Stimulated activated CD8-positive, alpha-beta memory T cell treated with anti-CD3 and anti-CD28 coated beads, Interleukin-4, amount 100 ng/mL, for 24 hours (primary cell): ENCODE data around the gene DNAH1.
"Not testable (repeated sequence)": the region's sequence is repeated elsewhere in the genome, so short reads cannot be mapped to it uniquely, and the experiment has no call there.

Experiments
- DNase-seq: peaks from one replicate; pipeline ENCODE4 v3.0.0-alpha.2; 2020; ENCODE audit warnings: low read depth

Gene DNAH1

DNA sequence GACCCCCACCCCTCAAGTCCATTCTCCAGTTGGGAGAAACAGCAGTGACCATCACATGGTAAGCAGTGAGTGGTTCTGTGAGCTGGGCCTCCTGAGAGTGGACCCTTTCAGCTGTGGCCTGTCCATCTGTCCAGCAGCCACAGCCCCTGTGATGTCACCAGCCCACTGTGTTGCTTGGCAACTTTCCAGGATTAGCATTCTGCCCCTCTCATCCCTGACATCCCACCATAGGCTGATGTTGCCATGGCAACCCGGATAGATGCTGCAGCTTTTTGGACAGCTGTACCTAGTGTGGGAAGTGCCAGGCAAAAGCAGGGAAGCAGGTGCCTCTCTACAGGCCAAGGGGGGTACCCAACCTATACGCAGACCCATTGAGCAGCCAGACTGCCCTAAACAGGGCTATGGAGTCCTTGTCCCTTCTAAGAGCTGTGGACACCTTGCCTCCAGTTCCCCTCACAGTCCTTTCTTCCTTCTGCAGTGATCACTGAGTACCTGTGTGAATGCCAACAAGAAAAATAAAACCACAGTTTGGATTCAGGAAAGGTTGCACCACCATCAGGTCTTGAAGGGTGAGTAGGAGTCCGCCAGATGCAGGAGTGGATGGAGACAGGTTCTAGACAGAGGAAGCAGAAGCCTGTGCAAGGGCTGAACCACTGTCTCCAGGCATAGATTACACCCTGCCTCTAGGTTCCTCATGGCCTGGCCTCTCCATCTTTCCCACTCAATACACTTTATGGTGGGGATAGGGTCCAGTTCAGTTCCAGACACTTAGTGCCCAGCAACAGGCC lies at the start of gene DNAH1:
TSS of gene DNAH1 (plus strand) at position 343 of the 788 bp plus-strand sequence. CDS start 6,124 bp downstream, outside the sequence.
- no peak for DNase-seq

DNA sequence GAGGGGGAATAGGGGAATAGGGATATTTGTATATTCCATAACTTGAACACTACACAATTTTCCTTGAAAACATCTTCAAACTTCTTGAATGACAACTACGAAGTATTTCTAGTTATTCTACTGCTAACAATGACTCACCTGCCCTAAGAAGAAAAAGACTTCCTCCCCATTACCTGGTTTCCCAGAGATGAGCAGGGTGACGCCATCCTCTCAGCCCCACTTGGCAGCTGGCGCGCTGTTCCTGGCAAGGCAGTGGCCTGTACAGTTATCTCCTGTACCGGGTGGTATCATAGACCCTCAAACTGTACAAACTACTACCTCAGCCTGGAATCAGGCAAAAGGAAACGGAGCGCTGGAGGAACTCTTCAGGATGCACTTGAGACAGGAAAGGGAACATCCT lies 48.1 kb upstream of the DNAH1 start:
- no peak for DNase-seq

DNA sequence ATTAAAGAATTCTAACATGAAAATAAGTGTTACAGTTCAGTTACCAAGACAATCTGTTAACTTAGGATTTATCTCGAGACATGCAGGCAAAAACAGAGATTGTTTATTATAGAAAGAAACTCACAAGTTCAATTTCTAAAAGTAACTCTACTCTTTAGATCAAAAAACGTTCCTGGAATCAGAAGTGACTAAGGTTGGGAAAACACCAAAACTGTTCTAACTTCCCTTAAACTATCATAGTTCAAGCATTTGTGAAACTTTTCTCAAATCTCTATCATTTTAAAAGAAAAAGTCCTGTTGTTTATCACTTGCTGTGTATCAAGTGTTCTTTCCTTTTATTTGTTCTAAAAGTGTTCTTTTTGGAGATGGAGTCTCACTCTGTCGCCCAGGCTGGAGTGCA lies 46.3 kb upstream of the DNAH1 start:
- no peak for DNase-seq

DNA sequence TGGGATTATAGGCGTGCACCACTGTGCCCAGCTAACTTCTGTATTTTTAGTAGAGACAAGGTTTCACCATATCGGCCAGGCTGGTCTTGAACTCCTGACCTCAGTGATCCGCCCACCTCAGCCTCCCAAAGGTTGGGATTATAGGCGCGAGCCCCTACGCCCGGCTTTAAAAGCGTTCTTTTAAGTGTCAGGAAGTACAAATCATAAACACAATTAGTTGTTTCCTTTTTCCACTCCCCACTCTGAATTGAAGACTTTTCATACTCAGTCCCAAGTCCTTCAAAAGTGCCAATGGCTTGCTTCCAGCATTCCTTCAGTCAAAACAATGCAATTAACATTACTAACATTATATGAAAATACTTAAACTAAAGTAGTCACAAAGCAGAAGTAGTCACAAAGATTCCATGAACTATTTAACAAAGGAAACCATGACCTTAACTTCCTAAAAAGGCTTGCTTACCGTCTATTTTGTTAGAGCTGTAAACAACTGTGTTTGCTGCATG lies 45.8 kb upstream of the DNAH1 start:
- no peak for DNase-seq

DNA sequence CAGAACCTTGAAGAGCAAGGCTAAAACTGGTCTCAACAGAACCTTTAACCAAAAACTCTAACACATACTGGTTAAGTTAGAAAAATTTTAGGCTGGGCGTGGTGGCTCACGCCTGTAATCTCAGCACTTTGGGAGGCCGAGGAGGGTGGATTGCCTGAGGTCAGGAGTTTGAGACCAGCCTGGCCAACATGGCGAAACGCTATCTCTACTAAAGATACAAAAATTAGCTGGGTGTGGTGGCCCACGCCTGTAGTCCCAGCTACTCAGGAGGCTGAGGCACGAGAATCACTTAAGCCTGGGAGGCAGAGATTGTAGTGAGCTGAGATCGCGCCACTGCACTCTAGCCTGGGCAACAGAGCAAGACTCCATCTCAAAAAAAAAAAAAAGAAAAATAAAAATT lies 43.9 kb upstream of the DNAH1 start:
- DNase-seq: not testable (repeated sequence)

DNA sequence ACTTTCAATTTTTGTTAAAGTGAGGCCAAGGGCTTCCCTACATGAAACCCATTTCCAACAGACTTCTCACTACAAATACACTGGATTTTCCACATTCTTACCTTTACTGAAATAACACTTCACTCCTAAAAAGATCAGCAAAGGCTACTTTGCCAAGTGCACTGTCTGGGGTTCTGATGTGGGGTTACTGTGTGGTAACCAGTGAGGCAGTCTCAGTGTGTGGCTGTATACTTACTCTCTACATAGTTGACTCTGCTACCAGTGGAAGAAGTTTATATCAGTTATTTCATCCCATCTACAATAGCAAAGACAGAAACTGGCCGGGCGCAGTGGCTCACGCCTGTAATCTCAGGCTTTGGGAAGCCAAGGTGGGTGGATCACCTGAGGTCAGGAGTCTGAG lies 43.3 kb upstream of the DNAH1 start:
- DNase-seq: no peak

DNA sequence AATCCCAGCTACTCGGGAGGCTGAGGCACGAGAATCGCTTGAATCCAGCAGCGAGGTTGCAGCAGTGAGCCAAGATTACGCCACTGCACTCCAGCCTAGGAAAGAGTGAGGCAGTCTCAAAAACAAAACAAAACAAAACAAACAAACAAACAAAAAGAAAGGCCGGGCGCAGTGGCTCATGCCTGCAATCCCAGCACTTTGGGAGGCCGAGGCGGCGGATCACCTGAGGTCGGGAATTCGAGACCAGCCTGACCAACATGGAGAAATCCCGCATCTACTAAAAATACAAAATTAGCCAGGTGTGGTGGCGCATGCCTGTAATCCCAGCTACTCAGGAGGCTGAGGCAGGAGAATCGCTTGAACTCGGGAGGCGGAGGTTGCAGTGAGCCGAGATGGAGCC lies 41.3 kb upstream of the DNAH1 start:
- not testable (repeated sequence) for DNase-seq

DNA sequence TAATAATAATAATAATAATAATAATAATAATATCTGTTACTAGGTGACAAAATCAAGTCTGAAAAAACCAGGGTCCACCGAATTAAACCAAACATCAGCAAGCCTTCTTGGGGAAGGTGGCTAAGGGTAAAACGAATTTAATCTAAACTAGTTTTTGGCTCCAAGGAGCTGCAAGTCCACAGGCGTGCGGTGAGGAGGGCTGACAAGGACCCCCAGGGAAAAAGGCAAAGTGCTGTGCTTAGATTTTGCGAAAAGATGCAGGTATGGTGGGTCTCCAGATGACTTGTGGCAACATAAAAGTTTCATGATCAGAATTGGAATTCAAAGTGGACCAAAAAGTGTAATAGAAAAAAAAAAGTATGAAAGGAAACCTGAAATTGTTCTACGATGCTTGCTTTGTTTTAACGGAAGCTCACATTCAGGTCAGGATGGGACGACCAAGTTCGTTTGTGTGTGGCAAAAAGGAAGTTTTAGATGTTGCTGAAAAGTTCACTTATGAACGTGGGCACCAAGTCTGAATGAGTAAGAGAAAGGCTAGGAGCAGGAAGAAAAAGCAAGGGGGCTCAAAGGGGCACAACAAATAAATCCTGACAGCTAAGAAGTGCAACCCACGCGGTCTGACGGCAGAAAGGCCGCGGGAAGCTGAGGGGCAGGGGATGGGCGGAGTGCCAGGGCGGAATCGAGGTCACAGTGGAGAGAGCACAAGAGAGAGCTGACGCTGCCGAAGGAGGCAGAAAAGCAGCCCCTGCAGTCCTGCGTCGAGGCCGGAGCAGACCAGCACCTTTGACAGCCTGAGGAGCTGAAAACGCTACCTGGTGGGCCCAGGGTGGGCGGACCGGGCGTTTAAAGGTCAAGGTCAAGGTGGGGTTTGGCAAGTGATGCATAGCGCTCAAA lies 38.8 kb upstream of the DNAH1 start:
- DNase-seq: peak; percentile 70

DNA sequence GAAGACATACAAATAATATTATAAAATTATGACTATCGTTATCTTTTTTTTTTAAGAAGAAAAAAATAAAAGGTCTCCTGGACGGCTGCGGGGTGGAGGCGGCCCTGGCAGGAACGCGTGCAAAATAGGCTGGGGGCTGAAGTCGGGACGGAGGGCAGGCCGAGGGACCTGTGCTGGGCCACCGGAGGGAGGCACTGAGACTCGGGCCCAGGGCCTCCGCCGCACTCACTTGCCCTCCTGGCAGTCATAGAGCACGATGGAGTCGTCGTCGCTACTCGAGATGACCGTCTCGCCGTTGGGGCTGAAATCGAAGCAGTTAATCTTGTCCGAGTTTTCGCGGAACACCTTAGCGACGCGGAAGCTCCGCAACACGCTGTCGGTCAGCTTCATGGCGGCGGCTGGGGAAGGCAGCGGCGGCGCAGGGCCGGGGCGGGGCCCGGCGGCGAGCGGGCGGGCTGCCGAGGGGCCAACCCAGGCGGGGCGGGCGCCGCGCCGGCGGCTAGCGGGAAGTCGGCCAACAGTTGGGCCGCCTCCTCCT lies 38.1 kb upstream of the DNAH1 start:
- DNase-seq: peak; percentile 55

DNA sequence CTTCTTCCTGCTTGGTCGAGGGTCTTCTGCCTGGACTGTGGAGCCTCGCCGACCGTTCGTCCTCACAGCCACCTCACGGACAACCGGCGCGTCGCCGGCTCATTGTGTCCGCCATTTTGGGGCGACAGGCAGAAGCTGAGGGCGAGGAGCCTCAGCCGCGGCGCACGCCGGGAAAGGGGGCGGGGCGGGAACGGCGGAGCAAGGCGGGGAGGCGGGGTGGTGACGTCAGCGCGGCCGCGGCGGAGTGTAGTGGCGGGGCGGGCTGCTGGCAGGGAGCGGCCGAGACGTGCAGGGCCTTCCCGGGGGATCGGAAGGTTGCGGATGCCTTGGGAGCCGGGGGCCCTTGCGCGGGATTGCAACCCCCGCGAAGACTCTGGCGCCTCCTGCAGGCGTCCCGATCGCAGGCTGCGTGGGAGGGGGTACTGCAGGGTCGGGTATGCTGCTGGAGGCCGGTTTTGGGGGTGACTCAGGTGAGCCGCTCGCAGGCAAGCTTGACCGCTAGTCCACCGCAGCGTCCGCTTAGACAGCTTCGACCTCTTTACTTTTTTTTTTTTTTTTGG lies 37.5 kb upstream of the DNAH1 start, which contains the start of gene WDR82:
TSS of gene WDR82 (minus strand) at position 140 of the 560 bp plus-strand sequence. CDS start 288 bp downstream, outside the sequence.
- peak; percentile 98 for DNase-seq

DNA sequence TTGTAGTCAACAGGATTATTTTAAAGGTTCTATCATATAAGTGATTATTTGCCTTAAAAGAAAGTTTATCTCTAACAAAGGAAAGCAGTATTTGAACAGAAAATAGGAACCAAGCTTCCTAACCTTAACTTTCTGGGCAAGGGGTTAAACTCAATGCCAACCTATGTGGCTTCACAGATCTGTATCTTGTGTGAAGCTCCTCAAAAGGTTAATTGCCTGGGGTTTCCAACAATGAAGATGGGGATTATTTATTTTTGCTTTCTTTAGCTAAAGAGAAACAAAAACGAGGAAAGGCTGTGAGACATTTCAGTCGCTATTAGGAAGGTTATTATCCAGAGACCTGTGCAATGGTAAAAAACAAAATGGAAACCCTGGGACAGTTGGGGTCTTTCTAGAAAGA lies 36.5 kb upstream of the DNAH1 start:
- no peak for DNase-seq

DNA sequence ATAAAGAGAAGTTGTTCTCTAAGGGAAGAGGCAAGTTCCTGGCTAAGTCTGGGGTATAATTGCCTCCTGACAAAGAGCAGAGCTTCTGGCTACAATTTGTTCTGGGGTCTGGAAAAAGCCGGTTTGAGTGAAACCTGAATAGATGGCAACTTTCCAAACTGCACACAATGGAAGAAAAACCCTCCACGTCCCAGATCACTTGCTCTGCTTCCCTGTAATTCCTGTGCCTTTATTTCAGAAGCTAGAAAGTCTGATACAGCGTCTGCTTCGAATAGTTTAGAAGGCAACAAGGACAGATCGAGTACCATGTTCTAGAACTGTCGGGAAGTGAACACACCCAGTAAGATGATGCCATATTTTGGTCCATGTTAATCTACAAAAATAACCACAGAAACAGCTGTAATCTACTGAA lies 36.1 kb upstream of the DNAH1 start:
- DNase-seq: no peak

DNA sequence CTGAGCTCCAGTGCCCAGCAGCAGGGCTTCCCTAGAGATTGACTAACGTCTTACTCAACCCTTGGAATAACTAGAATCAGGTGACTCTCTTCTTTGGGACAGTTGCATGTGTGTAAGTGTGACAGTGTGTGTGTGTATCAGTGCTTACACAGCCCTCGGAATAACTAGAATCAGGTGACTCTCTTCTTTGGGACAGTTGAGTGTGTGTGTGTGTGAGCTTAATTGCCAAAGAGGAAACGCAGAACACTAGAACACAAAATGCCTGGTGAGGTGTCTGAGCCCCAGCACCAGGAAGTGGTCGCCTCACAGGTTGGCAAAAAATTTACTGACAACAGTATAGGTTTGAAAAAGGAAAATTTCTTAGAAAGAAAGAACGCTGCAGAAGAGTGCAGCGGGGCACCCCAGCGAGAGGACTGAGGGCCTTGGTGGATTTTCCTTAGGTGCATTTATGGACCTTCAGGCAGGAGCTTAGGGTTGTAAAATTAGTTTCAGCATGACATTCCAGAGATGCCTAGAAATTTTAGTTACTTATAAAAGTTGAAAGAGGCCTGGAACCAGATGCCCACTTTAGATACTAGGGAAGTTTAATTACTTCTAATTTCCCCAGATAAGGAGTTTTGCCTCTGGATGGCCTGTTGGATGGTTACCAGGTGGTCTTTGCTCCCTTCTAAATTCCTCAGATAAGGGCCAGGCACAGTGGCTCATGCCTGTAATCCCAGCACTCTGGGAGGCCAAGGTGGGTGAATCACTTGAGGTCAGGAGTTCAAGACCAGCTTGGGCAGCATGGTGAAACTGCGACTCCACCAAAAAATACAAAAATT lies 33.9 kb upstream of the DNAH1 start:
- DNase-seq: no peak

DNA sequence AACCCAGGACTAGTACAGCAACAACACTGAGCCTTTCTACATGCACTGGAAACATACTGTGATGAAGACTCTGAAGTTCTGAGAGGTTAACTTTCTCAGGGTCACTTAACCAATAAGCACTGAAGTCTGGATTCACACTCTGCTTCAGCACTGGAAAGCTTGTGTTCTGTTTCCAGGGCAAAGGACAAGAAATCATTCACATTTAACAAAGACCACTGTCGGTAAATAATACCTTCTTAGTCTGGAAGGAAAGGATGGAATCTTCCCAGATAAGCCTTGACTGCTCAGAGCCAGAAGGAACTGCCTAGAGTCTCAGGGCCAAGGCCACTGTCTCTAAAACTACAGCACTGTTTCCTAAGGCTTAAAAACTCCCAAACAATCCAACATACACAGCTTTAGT lies 32.8 kb upstream of the DNAH1 start:
- DNase-seq: no peak

DNA sequence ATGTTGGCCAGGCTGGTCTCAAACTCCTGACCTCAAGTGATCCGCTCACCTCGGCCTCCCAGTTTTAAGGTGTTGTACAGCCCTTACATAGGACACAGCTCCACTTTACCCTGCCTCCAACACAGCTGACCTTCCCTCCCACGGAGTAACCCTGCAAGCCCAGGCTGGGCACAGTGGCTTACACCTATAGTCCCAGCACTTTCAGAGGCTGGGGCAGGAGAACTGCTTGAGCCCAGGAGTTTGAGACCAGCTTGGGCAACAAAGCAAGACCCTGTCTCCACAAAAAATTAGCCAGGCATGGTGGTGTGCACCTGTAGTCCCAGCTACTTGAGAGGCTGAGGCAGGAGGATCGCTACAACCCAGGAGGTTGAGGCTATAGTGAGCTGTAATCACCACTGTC lies 32.1 kb upstream of the DNAH1 start:
- DNase-seq: not testable (repeated sequence)

DNA sequence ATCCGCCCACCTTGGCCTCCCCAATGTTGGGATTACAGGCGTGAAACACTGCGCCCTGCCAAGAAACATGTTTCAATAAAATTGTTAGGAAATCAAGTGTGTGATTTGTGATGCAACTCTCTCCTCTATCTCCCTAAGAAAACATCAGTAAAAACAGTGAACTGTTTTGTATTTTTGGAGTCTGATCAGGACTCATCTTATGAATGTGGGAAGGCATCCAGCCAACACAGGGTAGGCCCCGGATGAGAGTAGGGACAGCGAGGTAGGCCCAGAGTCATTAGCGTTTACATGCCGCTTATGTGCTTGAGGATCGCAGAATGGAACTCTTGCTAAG lies 29.4 kb upstream of the DNAH1 start:
- no peak for DNase-seq

DNA sequence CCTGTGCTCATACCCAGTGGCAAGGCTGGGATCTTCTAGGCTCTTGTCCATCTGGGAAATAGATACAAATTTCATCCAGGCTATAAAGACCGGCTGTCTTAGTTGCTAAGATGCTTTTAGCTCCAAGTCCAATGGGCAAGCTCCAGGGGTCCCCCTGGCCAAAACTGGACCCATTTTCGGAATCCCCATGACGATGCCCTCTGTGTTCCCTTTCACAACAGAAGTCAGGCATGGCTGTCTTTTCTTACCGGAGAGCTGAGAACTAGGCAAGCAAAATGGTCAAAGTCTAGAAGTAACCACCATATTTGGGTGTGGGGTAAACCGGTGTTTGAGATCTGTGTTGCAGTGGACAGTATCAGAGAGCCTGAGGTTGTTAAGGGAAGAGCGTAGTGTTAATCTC lies 27.4 kb upstream of the DNAH1 start:
- no peak for DNase-seq

DNA sequence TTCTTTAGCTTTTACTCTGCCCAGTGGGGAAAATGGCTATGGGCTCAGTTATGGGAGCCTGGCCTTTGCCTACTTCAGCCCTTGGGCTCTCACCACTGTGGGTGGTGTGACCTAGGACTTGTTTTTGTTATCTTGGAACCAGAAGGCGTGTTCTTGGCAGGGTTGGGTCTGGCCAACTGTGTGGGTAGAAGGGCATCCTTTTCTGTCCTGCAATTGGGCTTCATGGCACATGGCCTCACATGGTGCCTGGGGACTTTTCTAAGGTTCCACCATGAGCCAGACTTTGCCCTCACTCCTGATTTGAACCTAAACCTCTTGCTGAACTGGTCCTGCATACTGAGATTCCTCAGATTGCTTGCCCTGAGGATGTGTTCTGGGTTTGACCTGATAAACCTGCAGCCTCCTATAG lies 26.8 kb upstream of the DNAH1 start:
- no peak for DNase-seq

DNA sequence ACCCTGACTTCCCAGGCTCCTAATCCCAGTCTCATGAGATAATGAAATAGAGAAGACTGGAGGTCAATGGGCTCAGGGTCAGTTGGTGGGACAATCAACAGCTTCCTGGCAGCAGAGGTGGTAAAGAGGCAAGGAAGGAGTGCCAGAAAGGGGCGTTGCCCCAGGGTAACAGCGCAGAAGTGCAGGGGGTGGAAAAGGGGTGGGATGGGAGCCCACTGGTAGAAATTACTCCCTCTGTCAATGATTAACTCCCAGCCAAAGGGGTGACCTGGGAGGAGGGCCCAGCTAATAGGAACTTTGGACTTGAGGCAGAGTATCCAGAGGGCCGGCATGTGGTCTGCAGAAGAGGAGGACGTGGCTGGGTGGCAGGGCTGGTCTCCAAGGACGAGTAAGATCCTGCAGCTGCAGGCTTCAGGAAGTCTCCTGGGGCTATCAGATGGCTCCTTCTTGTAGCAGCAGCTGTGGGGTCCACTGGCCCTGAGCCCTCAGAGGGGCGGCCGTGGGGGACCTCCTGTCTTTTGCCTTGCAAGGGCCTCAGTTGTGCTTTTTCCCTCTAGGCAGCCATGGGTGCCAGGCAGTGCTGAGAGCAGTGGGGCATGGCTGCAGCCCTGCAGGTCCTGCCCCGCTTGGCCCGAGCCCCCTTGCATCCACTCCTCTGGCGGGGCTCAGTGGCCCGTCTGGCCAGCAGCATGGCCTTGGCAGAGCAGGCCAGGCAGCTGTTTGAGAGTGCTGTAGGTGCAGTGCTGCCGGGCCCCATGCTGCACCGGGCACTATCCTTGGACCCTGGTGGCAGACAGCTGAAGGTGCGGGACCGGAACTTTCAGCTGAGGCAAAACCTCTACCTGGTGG lies 26.1 kb upstream of the DNAH1 start:
- no peak for DNase-seq
